H1 (cell line): ENCODE measurements around the gene KIF13A. TPM values are rescaled to one million over a fixed set of nuclear protein-coding genes. Genes with fewer than 3 reads are reported as not detected.

Experiments
- CTCF ChIA-PET: fragments of 300-600 bp; sonication (Branson Sonifier 250); formaldehyde crosslinking; loops from one replicate; lab custom pipeline; 2021; ENCODE audit not compliant: partially characterized antibody; lab: Charles Lee
- POLR2A ChIA-PET: fragments of 300-600 bp; sonication (Branson Sonifier 250); formaldehyde crosslinking; loops from one replicate; lab custom pipeline; 2021; ENCODE audit warnings: inconsistent platforms; ENCODE audit not compliant: partially characterized antibody; lab: Charles Lee
- DNase-seq, 2 experiments: peaks; one replicate each; pipeline versions ENCODE4 v3.0.0 to v3.0.0-alpha.2; 2010 to 2022; ENCODE audit warnings: low spot score in 2 of 2, low read depth in 1 of 2, mixed read lengths in 1 of 2
- FAIRE-seq: peaks from 2 replicates; lab custom pipeline; 2011; peaks lifted over from hg19 to GRCh38; lab: Jason Lieb, UNC
- H2AFZ ChIP-seq: 2 replicates; pipeline ENCODE4 v1.8.1; 2012; ENCODE audit warnings: low read length, inconsistent platforms
- H2AK5ac ChIP-seq: 2 replicates; pipeline ENCODE4 v1.6.1; 2013; ENCODE audit warnings: low read depth, low read length
- H2BK120ac ChIP-seq: replicated peaks from 2 replicates; pipeline ENCODE3; 2013; ENCODE audit warnings: low read depth, low read length, inconsistent platforms
- H2BK12ac ChIP-seq: 2 replicates; pipeline ENCODE4 v1.6.1; 2013; ENCODE audit warnings: low read depth, low read length
- H2BK15ac ChIP-seq: 2 replicates; pipeline ENCODE4 v1.6.1; 2013; ENCODE audit warnings: low read length
- H2BK20ac ChIP-seq: 2 replicates; pipeline ENCODE4 v1.6.1; 2013; ENCODE audit warnings: low read length
- H2BK5ac ChIP-seq: 2 replicates; pipeline ENCODE4 v1.6.1; 2013; ENCODE audit warnings: low read depth, low read length
- H3K14ac ChIP-seq: 2 replicates; pipeline ENCODE4 v1.6.1; 2013; ENCODE audit warnings: inconsistent platforms; ENCODE audit not compliant: insufficient read length
- H3K18ac ChIP-seq: 2 replicates; pipeline ENCODE4 v1.6.1; 2013; ENCODE audit warnings: low read length; ENCODE audit errors: extremely low read depth
- H3K23ac ChIP-seq: 2 replicates; pipeline ENCODE4 v1.6.1; 2013; ENCODE audit warnings: inconsistent platforms; ENCODE audit not compliant: insufficient read length
- H3K23me2 ChIP-seq: 2 replicates; pipeline ENCODE4 v1.6.1; 2013; ENCODE audit warnings: low read depth, low read length
- H3K27ac ChIP-seq: 2 replicates; pipeline ENCODE4 v1.6.1; 2011; ENCODE audit warnings: low read depth, low read length, inconsistent platforms
- H3K27me3 ChIP-seq, 4 experiments: replicated peaks in 1 of 4; 1 replicate in 1 of 4; 2 replicates in 3 of 4; pipeline versions ENCODE4 v1.6.1 to v1.8.1; 2011 to 2013; ENCODE audit warnings: low read length in 3 of 4, mild to moderate bottlenecking in 3 of 4, inconsistent platforms in 2 of 4, mixed read lengths in 2 of 4, moderate library complexity in 1 of 4; ENCODE audit not compliant: control insufficient read depth in 3 of 4, insufficient read depth in 3 of 4; ENCODE audit errors: extremely low read depth in 1 of 4
- H3K36me3 ChIP-seq, 4 experiments: 2 replicates each; pipeline versions ENCODE4 v1.6.1 to v1.8.1; 2011 to 2013; ENCODE audit warnings: mild to moderate bottlenecking in 4 of 4, low read length in 3 of 4, moderate library complexity in 2 of 4, control low read depth in 1 of 4, inconsistent platforms in 1 of 4; ENCODE audit not compliant: insufficient read depth in 4 of 4, control insufficient read depth in 2 of 4
- H3K4ac ChIP-seq: replicated peaks from 2 replicates; pipeline ENCODE3; 2013; ENCODE audit warnings: low read length, low read depth, mixed read lengths, inconsistent platforms; ENCODE audit not compliant: insufficient read length
- H3K4me1 ChIP-seq, 4 experiments: replicated peaks in 1 of 4; 1 replicate in 1 of 4; 2 replicates in 3 of 4; pipeline versions ENCODE4 v1.6.1 to v1.8.1; 2011 to 2013; ENCODE audit warnings: low read length in 3 of 4, inconsistent platforms in 2 of 4, mixed read lengths in 1 of 4; ENCODE audit not compliant: insufficient read depth in 4 of 4, control insufficient read depth in 3 of 4
- H3K4me2 ChIP-seq, 2 experiments: 2 replicates each; pipeline versions ENCODE4 v1.6.1 to v1.8.1; 2011 to 2013; ENCODE audit warnings: low read depth in 2 of 2, low read length in 2 of 2, control low read depth in 1 of 2, inconsistent platforms in 1 of 2, mild to moderate bottlenecking in 1 of 2; ENCODE audit not compliant: insufficient read depth in 1 of 2
- H3K4me3 ChIP-seq, 4 experiments: fragments of 200-600, 300-600 bp in 1 of 4; sonication (generic), shearing (Covaris generic), sonication (Bioruptor Twin) in 1 of 4; 2 replicates each; pipeline versions ENCODE4 v1.5.1 to v1.8.1; 2011 to 2016; ENCODE audit warnings: low read length in 4 of 4, low read depth in 3 of 4, control low read depth in 2 of 4, inconsistent platforms in 2 of 4, mild to moderate bottlenecking in 2 of 4, mixed read lengths in 1 of 4, moderate library complexity in 1 of 4; ENCODE audit not compliant: insufficient read depth in 2 of 4; ENCODE audit errors: extremely low read depth in 1 of 4
- H3K56ac ChIP-seq: replicated peaks from 2 replicates; pipeline ENCODE3; 2013; ENCODE audit warnings: low read depth, mild to moderate bottlenecking, mixed read lengths, low read length, inconsistent platforms; ENCODE audit not compliant: insufficient read length
- H3K79me1 ChIP-seq: 2 replicates; pipeline ENCODE4 v1.6.1; 2013; ENCODE audit warnings: low read depth, low read length, control low read depth
- H3K79me2 ChIP-seq, 2 experiments: 2 replicates each; pipeline versions ENCODE4 v1.6.1 to v1.8.1; 2012 to 2013; ENCODE audit warnings: low read length in 2 of 2, mild to moderate bottlenecking in 2 of 2, inconsistent platforms in 1 of 2; ENCODE audit not compliant: insufficient read depth in 2 of 2, control insufficient read depth in 1 of 2
- H3K9ac ChIP-seq, 4 experiments: replicated peaks in 1 of 4; 1 replicate in 1 of 4; 2 replicates in 3 of 4; pipeline versions ENCODE4 v1.6.1 to v1.8.1; 2011 to 2013; ENCODE audit warnings: low read depth in 3 of 4, low read length in 3 of 4, control low read depth in 2 of 4, mild to moderate bottlenecking in 2 of 4, moderate library complexity in 2 of 4, inconsistent platforms in 1 of 4; ENCODE audit errors: extremely low read depth in 1 of 4
- H3K9me3 ChIP-seq, 2 experiments: 2 replicates each; pipeline versions ENCODE4 v1.6.1 to v1.8.1; 2012 to 2013; ENCODE audit warnings: mild to moderate bottlenecking in 2 of 2, moderate library complexity in 2 of 2, control low read depth in 1 of 2, inconsistent platforms in 1 of 2, low read depth in 1 of 2, low read length in 1 of 2, mixed read lengths in 1 of 2; ENCODE audit not compliant: insufficient read depth in 2 of 2
- H4K20me1 ChIP-seq, 2 experiments: replicated peaks in 1 of 2; 2 replicates each; pipeline versions ENCODE3 to v1.8.1; 2011 to 2013; ENCODE audit warnings: inconsistent platforms in 2 of 2, low read length in 2 of 2, mild to moderate bottlenecking in 1 of 2; ENCODE audit not compliant: insufficient read depth in 2 of 2, control insufficient read depth in 1 of 2
- H4K5ac ChIP-seq: 2 replicates; pipeline ENCODE4 v1.6.1; 2013; ENCODE audit warnings: low read length, low read depth, mixed read lengths, inconsistent platforms; ENCODE audit not compliant: insufficient read length
- H4K8ac ChIP-seq: 2 replicates; pipeline ENCODE4 v1.8.0; 2013; ENCODE audit warnings: mild to moderate bottlenecking, moderate library complexity, low read length, inconsistent platforms; ENCODE audit not compliant: insufficient read depth; ENCODE audit errors: extremely low read depth
- H4K91ac ChIP-seq: replicated peaks from 2 replicates; pipeline ENCODE3; 2013; ENCODE audit warnings: low read length, mixed read lengths, inconsistent platforms; ENCODE audit not compliant: insufficient read length
- RXRA ChIP-seq: IDR thresholded peaks from 2 replicates; pipeline ENCODE4 v1.6.1; 2011; ENCODE audit warnings: low read depth, mild to moderate bottlenecking, low read length, moderate library complexity; ENCODE audit not compliant: insufficient read depth
- WGBS, 2 experiments: shearing (Covaris generic) in 1 of 2; methylation state at CpG; one replicate each; pipeline versions ENCODE4 v1.1.6 to v1.1.7; 2013 to 2015; ENCODE audit warnings: low lambda C conversion rate in 2 of 2, mixed read lengths in 2 of 2, inconsistent platforms in 1 of 2, low coverage in 1 of 2, missing lambda C conversion rate in 1 of 2; ENCODE audit not compliant: insufficient replicate concordance in 2 of 2, insufficient coverage in 1 of 2, insufficient read length in 1 of 2; ENCODE audit errors: extremely low coverage in 1 of 2, missing lambda C conversion rate in 1 of 2; 5-methylcytosine and 5-hydroxymethylcytosine counted together
- polyA plus RNA-seq, 7 experiments: library from polyadenylated mRNA; depleted of rRNA in 3 of 7; stranded (reverse) in 5 of 7; unstranded in 2 of 7; fragments of >200 nt in 5 of 7; fragments of 200-250 nt in 2 of 7; gene quantifications; 1 replicate in 5 of 7; 2 replicates in 1 of 7; 4 replicates in 1 of 7; pipeline versions ENCODE4 v1.2.1 to v1.2.3, GENCODE V29; 2011 to 2013; ENCODE audit warnings: missing spikeins in 2 of 7, mixed read lengths in 2 of 7
- total RNA-seq: library from RNA; stranded (reverse); fragmentation: NEBNext Ultra II Directional; extraction: Animal tissue kit (Norgen Biotek cat#: 25700); gene quantifications from 2 replicates; pipeline ENCODE4 v1.2.1, GENCODE V29; 2021

Gene KIF13A
- total and polyA plus RNA-seq, 2 of the 8 experiments (the other 6 are each of a cell fraction or from before 2014, with no cell fraction given) = 14.7 to 40.8 TPM

DNA sequence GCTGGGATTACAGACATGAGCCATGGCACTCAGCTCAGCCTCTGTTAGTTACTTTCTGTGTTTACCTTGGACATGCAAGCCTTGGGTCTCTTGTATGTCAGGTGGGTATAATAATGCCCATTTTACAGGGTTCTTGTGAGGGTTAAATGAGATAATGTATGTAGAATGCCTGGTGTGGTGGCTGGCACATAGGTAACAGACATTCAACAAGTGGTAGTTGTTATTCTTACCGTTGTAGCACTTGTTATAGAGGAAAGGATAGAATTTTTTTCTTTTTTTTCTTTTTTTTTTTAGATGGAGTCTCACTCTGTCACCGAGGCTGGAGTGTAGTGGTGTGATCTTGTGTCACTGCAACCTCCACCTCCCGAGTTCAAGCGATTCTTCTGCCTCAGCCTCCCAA is 8.0 kb upstream of the KIF13A start:
- CTCF ChIA-PET = no interaction called here

More for the DNA sequence above, 8.0 kb upstream of the KIF13A start:
- no peaks in the 10 kb centered on the region for H3K4me1 ChIP-seq
- no peak overlapping the region for H3K4me3 ChIP-seq
- H2BK5ac ChIP-seq = no peak overlapping the region
- no peak overlapping the region for H3K23ac ChIP-seq
- H2BK20ac ChIP-seq = no peak overlapping the region
- no peak overlapping the region for H4K8ac ChIP-seq
- no peak overlapping the region for H4K91ac ChIP-seq
- no peak overlapping the region for H3K18ac ChIP-seq
- no peak for FAIRE-seq
- no peak overlapping the region for H4K5ac ChIP-seq
- no peak for TF ChIP-seq RXRA
- no peaks in the 10 kb centered on the region for H3K36me3 ChIP-seq
- no peak overlapping the region for H2BK15ac ChIP-seq
- H2AFZ ChIP-seq = no peak overlapping the region
- H3K23me2 ChIP-seq = no peaks in the 10 kb centered on the region
- H3K14ac ChIP-seq = no peak overlapping the region
- no peak overlapping the region for H3K56ac ChIP-seq
- H3K27me3 ChIP-seq = no peaks in the 10 kb centered on the region
- H3K4ac ChIP-seq = no peak overlapping the region
- H3K9ac ChIP-seq = no peak overlapping the region
- no peak overlapping the region for H3K4me2 ChIP-seq
- no peak overlapping the region for H2BK120ac ChIP-seq
- no peak overlapping the region for H3K27ac ChIP-seq
- H3K79me1 ChIP-seq = no peaks in the 10 kb centered on the region
- no peaks in the 10 kb centered on the region for H4K20me1 ChIP-seq
- POLR2A ChIA-PET = no interaction called here
- H2AK5ac ChIP-seq = no peak overlapping the region
- no peaks in the 10 kb centered on the region for H3K79me2 ChIP-seq
- 96% methylated on average over 4 of the region's 4 CpGs; no CpG with 5 or more reads in 1 of the 2 experiments for WGBS, 2 experiments
- H3K9me3 ChIP-seq = no peaks in the 10 kb centered on the region
- no peak for DNase-seq
- H2BK12ac ChIP-seq = no peak overlapping the region
